ENCODE measurements around the gene STRA8. TPM values are rescaled to one million over a fixed set of nuclear protein-coding genes. Genes with fewer than 3 reads are reported as not detected.

Gene STRA8
- total RNA-seq, 1 donor from 2014 or later, result not detected

DNA sequence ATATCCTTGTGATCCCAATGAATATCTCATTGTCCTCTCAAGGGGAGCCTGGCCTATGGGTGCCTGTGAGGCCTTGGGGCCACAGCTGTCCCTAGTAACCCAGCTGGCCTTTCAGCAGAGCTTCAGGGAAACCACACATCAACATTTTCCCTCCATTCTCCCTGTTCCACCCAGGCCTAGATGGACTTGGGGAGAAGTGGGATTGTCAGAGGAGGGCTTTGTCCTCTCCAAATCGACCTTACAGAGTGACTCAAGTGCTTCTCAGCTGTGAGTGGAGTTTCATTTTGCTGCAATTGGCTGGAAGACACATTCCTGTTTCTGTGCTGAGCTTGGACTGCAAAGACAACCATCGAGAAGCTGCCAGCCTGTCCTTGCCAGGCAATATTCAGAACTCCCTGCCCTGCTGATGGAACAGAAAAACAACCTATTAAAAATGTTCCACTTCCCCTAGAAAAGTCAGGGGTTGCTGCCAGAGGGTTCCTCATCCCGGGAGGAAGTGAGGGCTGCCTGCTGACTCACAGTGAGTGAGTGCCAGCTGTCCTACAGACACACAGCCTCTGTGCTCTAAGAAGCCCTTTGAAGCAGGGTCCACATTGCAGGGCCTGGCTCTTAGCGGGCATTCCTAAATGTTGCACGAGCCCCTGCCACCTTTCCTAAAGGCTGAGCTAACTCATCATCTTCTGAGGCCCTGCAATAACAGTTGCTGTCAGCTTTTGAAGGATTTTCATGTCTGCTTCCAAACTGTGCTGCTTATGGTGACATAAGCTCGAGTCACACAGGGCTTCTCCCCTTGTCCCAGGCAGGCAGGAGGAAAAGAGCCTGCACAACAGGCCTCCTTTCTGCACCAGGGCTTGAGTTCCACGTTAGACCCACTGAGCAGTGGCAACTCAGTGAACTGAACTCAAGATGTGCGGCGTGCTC, 20.5 kb downstream of the STRA8 start:
- H3K4me3 ChIP-seq, result no peak overlapping the region
- no peaks in the 10 kb centered on the region for H3K36me3 ChIP-seq
- peak overlapping the region; percentile 73 for H3K27ac ChIP-seq (replicated peaks)
- H3K4me1 ChIP-seq, result peaks cover 24% of the 10 kb centered on the region
- intact Hi-C loops (cut with micrococcal nuclease), result no loop called here
- no peak for TF ChIP-seq CTCF (IDR thresholded peaks at IDR 0.05; ENCODE audit: borderline replicate concordance)
- peak; percentile 51 for DNase-seq
- H3K9me3 ChIP-seq (replicated peaks), result no peaks in the 10 kb centered on the region
- no peaks in the 10 kb centered on the region for H3K27me3 ChIP-seq (ENCODE audit: low read depth)

DNA sequence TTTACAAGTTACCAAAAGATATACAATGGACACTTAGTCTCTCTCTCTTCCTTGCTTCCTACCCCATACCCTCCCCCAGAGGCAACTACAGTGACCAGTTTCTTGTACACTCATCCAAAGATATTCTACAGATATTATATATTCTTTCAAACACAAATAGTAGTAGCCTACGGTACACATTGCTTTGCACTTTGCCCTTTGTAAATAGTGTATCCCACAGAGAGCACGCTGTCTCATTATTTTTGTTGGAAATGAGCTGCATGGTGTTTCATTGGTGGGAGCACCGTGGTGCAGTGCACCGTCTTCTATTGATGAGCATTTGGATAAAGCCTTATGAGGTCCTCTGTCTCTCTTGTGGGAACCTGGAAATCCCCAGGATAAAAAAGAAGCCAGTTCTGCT, 24.2 kb downstream of the STRA8 start:
- no peak overlapping the region for H3K4me3 ChIP-seq
- H3K36me3 ChIP-seq, result no peaks in the 10 kb centered on the region
- DNase-seq, result no peak
- H3K9me3 ChIP-seq (replicated peaks), result no peaks in the 10 kb centered on the region
- intact Hi-C loops (cut with micrococcal nuclease), result no loop called here
- TF ChIP-seq CTCF (IDR thresholded peaks at IDR 0.05; ENCODE audit: borderline replicate concordance), result no peak
- no peak overlapping the region for H3K27ac ChIP-seq (replicated peaks)
- peaks cover 32% of the 10 kb centered on the region for H3K4me1 ChIP-seq
- H3K27me3 ChIP-seq (ENCODE audit: low read depth), result peaks cover 5% of the 10 kb centered on the region

GRCh38 chr7:135258585-135258984, 24.9 kb downstream of the STRA8 start:
- Histone ChIP-seq H3K27me3 (ENCODE audit: low read depth) (peaks cover 5% of the 10 kb centered on the region), H3K4me3 (no peak overlapping the region), H3K9me3 (replicated peaks) (no peaks in the 10 kb centered on the region), H3K4me1 (peaks cover 26% of the 10 kb centered on the region), H3K36me3 (no peaks in the 10 kb centered on the region), H3K27ac (replicated peaks) (no peak overlapping the region)
- no peak for DNase-seq
- TF ChIP-seq CTCF (IDR thresholded peaks at IDR 0.05; ENCODE audit: borderline replicate concordance), result no peak
- intact Hi-C loops (cut with micrococcal nuclease), result no loop called here

- no peak for TF ChIP-seq CTCF (IDR thresholded peaks at IDR 0.05; ENCODE audit: borderline replicate concordance)
- intact Hi-C loops (cut with micrococcal nuclease), result no loop called here
- DNase-seq, result no peak
- H3K4me3 ChIP-seq, result no peak overlapping the region
- H3K9me3 ChIP-seq (replicated peaks), result no peaks in the 10 kb centered on the region
- no peak overlapping the region for H3K27ac ChIP-seq (replicated peaks)
- H3K27me3 ChIP-seq (ENCODE audit: low read depth), result peaks cover 5% of the 10 kb centered on the region
- no peaks in the 10 kb centered on the region for H3K36me3 ChIP-seq
- H3K4me1 ChIP-seq, result peaks cover 15% of the 10 kb centered on the region
These were observed 26.1 kb downstream of the STRA8 start for GRCh38 chr7:135259702-135260101.

- Histone ChIP-seq H3K27me3 (ENCODE audit: low read depth) (peaks cover 5% of the 10 kb centered on the region), H3K4me3 (no peak overlapping the region), H3K4me1 (peaks cover 8% of the 10 kb centered on the region), H3K9me3 (replicated peaks) (peaks cover 6% of the 10 kb centered on the region), H3K36me3 (no peaks in the 10 kb centered on the region), H3K27ac (replicated peaks) (peak overlapping the region; percentile 16)
- no peak for DNase-seq
- TF ChIP-seq CTCF (IDR thresholded peaks at IDR 0.05; ENCODE audit: borderline replicate concordance), result no peak
- intact Hi-C loops (cut with micrococcal nuclease), result no loop called here
These were observed 26.8 kb downstream of the STRA8 start for GRCh38 chr7:135260470-135260869.

Data from left ventricle myocardium inferior (tissue), 1 donor.